GM21367 (cell line): Measurements from ENCODE around the gene TMEM156.
"Not testable (repeated sequence)": the region's sequence is repeated elsewhere in the genome, so short reads cannot be mapped to it uniquely, and the experiment has no call there.

Experiments
- ATAC-seq: cut with Tn5 transposase; IDR thresholded peaks from one replicate; pipeline ENCODE4 v1.9.1; 2021; ENCODE audit not compliant: unreplicated experiment

TMEM156 gene

DNA sequence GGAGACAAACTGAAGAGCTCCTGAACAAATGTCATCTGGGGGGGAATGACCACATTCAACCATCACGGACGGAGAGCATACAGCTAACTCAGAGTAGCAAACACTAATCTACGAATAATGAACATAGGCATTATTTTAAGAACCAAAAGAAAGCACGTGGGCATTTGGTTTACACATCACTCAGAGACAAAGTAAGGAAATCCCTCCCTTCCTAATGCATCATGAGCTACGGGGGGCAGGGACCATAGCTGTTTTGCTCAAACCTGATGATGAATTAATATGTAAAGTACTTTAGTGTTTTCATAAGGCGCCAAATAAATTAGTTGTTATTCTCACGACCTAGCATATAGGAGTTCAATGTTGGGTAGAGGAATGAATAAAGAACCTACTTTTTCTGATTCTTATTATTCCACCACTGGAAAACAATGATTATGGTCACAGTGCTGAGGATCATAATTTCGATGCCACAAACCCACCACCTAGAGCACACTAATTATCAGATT lies 11.7 kb upstream of the TMEM156 start:
- no peak for ATAC-seq

DNA sequence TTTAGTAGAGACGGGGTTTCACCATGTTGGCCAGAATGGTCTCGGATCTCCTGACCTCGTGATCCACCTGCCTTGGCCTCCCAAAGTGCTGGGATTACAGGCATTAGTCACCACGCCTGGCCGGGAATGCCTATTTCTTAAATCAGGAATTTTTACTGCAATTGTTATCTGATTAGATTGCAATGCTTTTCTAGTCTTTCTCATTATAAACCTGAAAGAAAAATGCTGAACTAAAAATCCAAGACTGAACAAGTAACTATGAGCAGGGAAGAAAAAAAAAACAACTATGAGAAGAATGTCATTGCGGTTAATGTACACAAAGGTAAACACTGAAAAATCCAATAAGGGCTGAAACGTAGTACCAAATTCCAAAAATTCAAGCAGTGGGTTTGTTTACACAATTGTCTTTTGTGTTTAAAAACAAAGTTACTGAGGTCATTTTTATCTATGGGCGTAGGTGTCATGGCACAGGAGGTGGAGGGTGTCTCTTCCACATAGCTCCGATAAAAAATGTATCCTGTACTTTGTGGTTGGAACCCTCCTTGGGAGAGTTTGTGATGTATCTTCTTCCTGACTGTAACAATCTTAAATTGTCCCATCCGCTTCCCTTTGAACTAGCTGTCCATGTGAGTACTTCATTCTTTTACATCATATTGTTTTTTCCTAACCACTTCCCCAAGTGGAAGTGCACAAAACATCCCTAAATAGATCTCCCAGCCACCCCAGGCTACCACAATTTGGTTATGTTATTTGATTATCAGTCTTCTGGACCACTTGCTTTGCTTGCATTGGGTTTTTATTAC lies 11.1 kb upstream of the TMEM156 start:
- ATAC-seq = no peak

DNA sequence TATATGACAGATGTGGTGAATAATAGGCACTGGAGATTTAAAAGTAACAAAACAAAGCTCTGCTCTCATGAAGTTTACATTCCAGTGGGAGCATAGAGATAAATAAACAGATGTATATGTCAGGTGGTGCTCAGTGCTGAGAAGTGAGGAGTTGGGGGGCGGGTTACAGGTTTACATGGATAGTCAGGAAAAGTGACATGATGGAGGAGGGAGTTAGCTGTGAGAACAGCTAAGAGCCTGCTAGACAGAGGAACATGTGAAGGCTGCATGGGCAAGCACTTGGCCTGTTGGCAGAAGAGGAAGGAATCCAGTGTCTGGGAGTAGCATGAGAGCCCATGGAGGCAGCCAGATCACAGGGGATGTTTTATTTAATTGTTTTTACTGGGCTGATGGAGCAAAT lies 10.2 kb upstream of the TMEM156 start:
- ATAC-seq = no peak

DNA sequence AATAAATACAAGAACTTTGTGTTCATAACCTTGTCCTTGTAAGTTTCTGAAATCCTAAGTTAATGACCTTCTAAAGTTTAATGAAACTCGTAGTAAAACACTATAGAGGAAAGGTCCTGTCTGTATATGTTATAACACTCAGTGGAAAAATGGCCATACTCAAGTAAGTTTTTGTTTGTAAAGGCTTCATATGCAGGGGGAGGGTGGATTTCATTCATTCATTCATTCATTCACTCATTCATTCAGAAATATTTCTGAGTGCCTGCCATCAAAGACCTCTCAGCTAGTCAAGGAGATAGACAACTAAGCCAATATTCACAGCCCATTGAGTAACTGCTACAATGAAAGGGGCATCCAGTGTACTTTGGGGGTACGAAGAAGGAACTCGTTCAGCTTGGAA lies 6.9 kb upstream of the TMEM156 start:
- no peak for ATAC-seq

GRCh38 chr4:39037941-39038340 lies 5.7 kb upstream of the TMEM156 start:
- no peak for ATAC-seq

GRCh38 chr4:39037491-39037825 lies 5.2 kb upstream of the TMEM156 start:
- no peak for ATAC-seq

DNA sequence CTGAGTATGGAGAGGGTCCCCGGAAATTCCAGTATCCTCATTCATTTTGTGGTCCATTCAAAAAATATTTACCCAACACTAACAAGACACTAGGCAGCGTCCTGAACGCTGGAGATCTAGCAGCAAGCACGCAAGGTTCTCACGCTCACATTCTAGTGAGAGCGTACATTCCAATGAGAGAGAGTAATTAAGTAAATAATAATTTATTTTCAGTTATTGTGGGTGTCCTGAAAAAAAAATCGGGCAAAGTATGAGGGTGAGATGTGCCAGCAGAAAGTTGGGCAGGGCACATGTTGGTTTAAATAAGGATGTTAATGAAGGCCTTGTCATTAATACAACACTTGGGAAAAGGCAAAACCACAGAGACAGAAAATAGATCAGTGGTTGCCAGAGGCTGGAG lies 4.0 kb upstream of the TMEM156 start:
- no peak for ATAC-seq

GRCh38 chr4:39031590-39032020 lies 604 bp downstream of the TMEM156 start:
- ATAC-seq = not testable (repeated sequence)

- ATAC-seq = no peak
These were observed 1.5 kb downstream of the TMEM156 start for GRCh38 chr4:39030725-39031124.

- ATAC-seq = peak; percentile 30
These were observed 2.2 kb downstream of the TMEM156 start for GRCh38 chr4:39029752-39030694.

GRCh38 chr4:39026096-39026495 lies 6.1 kb downstream of the TMEM156 start:
- no peak for ATAC-seq

GRCh38 chr4:39025552-39026085 lies 6.6 kb downstream of the TMEM156 start:
- no peak for ATAC-seq

DNA sequence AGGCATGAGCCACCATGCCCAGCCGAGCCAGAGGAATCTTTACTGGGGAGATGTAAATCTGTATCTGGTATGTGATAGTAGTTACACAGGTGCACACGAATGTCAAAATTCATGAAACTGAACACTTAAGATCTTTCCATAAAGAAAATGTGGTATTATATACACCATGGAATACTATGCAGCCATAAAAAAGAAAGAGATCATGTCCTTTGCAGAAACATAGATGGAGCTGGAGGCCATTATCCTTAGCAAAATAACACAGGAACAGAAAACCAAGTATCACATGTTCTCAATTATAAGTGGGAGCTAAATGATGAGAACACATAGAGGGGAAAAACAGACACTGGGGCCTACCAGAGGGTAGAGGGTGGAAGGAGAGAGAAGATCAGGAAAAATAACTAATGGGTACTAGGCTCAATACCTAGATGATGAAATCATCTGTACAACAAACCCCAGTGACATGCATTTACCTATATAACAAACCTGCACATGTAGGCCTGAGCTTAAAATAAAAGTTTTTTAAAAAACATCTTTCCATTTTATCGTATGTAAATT lies 7.8 kb downstream of the TMEM156 start:
- no peak for ATAC-seq

DNA sequence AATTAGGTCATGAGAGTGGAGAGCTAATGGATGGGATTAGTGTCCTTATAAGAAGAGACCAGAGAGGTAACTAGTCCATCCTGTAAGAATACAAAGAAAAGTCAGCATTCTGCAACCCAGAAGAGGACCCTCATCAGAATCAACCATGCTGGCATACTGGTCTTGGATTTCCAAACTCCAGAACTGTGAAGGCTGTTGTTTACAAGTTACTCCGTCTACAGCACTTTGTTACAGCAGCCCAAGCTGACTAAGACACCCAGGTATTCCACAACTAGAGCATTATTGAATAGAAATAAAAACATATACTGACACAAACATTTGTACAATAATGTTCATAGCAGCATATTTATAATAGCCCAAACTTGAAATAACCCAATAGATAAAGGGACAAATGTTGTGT lies 9.2 kb downstream of the TMEM156 start:
- no peak for ATAC-seq

- ATAC-seq = no peak
These were observed 10.0 kb downstream of the TMEM156 start for GRCh38 chr4:39022241-39022640.

DNA sequence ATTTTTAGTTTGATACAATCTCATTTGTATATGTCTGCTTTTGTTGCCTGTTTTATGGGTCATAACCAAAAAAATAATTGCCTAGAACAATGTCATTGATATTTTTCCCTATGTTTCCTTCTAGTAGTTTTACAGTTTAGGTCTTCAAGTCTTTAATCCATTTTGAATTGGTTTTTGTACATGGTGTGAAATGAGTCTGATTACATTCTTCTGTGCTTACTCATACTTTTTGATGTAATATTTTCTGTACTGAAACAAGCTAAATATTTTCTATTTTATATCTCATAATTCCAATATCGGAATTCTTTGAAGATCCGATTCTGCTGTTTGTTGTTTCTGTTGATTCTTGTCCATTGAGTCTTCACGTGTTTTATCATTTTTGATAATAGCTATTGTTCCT lies 10.6 kb downstream of the TMEM156 start:
- ATAC-seq = no peak

- ATAC-seq = no peak
These were observed 12.1 kb downstream of the TMEM156 start for GRCh38 chr4:39020130-39020529.

DNA sequence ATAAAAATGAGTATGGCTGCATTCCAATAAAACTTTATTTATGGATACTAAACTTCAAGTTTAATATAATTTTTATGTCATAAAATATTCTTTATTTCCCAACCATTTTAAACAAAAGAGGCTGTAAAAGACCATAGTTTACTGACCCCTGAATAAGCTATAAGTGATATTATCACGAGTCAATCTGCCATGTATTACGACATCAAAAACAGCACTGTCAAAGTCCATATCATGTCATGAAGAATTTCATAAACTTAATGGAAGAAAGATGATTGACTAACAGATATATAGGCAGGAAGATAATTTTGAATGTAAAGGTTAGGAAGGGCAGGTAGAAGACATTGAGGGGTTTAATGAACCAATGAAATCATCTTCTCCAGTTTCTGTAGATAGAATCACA lies 18.2 kb downstream of the TMEM156 start:
- no peak for ATAC-seq

DNA sequence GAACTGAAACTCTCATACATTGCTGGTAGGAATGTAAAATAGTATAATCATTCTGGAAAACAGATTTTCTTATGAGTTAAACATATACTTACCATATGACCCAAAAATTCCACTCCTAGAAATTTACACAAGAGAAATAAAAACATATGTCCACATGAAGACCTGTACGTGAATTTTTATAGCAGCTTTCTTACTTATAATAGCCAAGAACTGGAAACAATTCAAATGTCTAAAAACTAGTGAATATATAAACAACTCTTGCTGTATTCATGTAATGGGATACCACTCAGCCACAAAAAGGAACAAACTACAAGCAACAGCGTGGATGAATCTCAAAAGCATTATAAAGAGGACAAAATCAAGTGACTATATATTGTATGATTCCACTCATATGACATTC lies 27.5 kb downstream of the TMEM156 start:
- no peak for ATAC-seq

DNA sequence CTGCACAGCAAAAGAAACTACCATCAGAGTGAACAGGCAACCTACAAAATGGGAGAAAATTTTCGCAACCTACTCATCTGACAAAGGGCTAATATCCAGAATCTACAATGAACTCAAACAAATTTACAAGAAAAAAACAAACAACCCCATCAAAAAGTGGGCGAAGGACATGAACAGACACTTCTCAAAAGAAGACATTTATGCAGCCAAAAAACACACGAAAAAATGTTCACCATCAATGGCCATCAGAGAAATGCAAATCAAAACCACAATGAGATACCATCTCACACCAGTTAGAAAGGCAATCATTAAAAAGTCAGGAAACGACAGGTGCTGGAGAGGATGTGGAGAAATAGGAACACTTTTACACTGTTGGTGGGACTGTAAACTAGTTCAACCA lies 30.2 kb downstream of the TMEM156 start:
- ATAC-seq = not testable (repeated sequence)

- no peak for ATAC-seq
These were observed 36.6 kb downstream of the TMEM156 start for GRCh38 chr4:38995660-38996005.
